ENCODE data around the gene DEPDC7.
"Not testable (repeated sequence)": the region's sequence is repeated elsewhere in the genome, so short reads cannot be mapped to it uniquely, and the experiment has no call there.

Gene DEPDC7

DNA sequence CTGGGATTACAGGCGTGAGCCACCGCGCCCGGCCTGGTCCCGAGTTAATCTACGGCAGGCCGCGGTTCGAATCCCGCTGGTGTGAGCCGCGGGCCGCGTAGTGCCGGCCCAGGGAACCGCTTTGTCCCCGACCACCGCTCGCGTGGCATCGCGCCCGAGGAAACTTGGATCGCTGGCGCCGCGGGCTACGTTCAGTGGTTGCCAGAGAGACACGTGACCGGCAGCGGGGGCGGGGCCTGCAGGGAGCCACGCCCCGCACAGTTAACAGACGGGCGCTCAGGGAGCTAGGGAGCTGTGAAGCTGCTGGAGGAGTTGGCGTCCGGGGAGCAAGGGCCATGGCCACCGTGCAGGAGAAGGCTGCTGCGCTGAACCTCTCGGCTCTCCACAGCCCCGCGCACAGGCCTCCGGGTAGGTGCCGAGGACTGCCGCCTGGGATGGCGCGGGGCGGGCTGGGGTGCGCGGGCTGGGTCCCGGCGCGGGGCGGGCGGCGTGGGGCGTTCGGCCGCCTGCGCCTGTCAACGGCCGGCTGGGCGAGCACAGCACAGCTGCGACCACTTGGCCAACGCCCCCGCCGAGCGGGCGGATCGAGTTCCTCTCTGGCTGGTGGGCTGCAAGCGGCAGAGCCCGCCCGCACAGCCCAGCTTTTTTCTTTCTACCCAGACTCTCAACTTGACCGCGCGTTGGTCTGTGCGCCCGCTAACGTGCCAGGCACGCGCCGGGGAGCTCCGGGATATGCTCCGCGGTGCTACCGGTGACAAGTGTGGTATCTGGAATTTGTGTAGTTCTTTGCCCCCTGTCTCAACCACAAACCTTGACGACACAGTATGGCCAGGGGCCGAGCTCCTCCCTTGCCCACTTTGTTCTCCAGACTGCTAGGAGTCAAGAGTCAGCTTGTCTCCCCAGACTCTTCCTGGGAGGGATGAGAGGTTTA is at the start of gene DEPDC7:
DEPDC7 (plus strand) TSS at position 258 of the 931 bp plus-strand sequence; CDS start at position 336, 78 bp downstream.
- DNase-seq (ENCODE audit: low spot score), result peak; percentile 64

DNA sequence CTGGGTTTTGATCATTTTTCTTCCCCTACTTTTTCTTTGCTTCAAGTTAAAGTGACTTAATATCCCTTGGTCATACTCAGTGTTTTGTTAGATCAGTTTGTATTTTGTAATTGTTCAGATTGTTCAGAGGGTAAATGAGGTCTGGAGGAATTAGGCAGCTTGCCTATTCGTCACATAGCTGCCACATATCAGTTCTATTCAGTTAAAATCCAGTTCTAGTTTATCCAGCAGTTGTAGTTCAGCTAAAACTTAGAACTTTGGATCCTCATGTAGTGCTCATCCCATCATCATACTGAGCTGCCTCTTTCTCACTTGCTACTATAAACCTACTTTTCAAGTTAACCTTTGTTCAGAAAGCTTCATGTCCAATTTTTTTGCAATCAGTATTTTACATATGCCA is 47.1 kb upstream of the DEPDC7 start:
- DNase-seq (ENCODE audit: low spot score), result no peak

- DNase-seq (ENCODE audit: low spot score), result not testable (repeated sequence)
Measured at GRCh38 chr11:32972233-32972632, 43.4 kb upstream of the DEPDC7 start.

- DNase-seq (ENCODE audit: low spot score), result no peak
Measured at GRCh38 chr11:32972781-32973180, 42.9 kb upstream of the DEPDC7 start.

DNA sequence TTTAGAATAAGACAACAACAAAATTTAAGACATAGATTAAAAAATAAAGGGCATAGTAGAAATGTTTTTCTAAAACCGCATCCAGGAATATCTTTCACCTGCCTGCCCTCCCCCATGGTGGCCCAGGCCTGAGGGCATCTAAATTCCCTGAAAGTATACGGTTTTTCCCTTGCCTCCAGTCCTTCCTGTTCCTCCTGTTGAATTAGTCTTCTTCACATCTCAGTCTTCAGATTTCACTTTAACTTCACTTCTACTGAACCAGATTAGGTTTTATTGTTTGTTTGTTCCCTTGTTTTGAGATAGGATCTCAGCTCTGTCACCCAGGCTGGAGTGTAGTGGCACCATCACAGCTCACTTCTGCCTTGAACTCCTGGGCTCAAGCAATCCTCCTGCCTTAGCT is 33.1 kb upstream of the DEPDC7 start:
- no peak for DNase-seq (ENCODE audit: low spot score)

DNA sequence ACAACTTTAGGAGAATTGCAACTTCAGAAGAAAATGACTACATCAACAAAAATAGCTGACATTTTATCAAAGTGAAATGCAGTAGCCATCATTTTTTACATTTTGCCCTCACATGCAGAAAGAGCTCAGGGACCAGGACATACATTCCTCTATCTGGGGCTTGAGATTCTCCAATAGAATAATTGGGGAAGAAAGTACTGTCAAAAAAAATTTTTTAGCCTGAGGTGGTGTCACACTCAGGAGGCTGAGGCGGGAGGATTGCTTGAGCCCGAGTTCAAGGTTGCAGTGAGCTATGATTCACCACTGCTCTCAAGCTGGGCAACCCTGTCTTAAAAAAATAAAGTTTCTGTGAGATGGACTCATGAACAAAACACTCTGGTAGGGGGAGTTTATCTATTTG is 32.2 kb upstream of the DEPDC7 start:
- no peak for DNase-seq (ENCODE audit: low spot score)

GRCh38 chr11:32985600-32985999 is 30.1 kb upstream of the DEPDC7 start:
- no peak for DNase-seq (ENCODE audit: low spot score)

- DNase-seq (ENCODE audit: low spot score), result no peak
Measured at GRCh38 chr11:32987851-32988250, 27.8 kb upstream of the DEPDC7 start.

- no peak for DNase-seq (ENCODE audit: low spot score)
Measured at GRCh38 chr11:32990481-32990880, 25.2 kb upstream of the DEPDC7 start.

GRCh38 chr11:32991427-32991826 is 24.3 kb upstream of the DEPDC7 start:
- no peak for DNase-seq (ENCODE audit: low spot score)

DNA sequence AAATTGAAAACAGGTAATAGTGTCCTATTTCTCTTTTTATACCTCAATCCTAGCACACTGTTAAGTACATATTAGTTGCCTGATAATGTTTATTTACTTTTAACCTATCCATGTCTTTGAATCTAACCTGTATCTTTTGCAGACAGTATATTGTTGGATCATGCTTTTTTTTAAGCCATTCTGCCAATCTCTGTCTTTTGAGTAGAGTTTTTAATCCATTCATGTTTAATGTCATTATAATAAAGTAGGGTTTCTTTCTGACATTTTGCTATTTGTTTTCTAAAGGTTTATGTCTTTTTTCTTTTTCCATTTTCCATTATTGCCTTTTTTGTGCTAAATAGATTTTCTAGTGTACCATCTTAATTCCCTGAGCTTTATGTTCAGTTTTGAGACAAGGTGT is 23.8 kb upstream of the DEPDC7 start:
- DNase-seq (ENCODE audit: low spot score), result no peak

- no peak for DNase-seq (ENCODE audit: low spot score)
Measured at GRCh38 chr11:33000181-33000580, 15.5 kb upstream of the DEPDC7 start.

DNA sequence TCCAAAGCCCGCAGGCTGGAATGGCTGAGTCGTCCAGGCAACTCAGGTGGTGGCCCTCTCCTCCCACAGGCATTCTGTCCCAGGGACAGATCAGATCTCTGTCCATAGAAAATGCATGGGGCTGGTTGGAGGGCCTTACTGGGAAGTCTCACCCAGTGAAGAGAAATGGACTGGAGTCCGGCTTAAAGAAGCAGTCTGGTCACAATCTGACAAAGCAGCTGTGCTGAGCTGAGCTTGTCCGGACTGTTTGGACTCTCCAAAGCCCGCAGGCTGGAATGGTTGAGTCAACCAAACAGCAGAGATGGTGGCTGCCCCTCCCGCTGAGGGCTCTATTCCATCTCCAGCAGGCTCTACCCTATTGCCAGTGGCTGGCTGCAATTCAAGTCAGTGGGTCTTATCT is 14.4 kb upstream of the DEPDC7 start:
- no peak for DNase-seq (ENCODE audit: low spot score)

GRCh38 chr11:33001751-33002542 is 13.7 kb upstream of the DEPDC7 start:
- DNase-seq (ENCODE audit: low spot score), result no peak

- peak; percentile 33 for DNase-seq (ENCODE audit: low spot score)
Measured at GRCh38 chr11:33005175-33005574, 10.5 kb upstream of the DEPDC7 start.

DNA sequence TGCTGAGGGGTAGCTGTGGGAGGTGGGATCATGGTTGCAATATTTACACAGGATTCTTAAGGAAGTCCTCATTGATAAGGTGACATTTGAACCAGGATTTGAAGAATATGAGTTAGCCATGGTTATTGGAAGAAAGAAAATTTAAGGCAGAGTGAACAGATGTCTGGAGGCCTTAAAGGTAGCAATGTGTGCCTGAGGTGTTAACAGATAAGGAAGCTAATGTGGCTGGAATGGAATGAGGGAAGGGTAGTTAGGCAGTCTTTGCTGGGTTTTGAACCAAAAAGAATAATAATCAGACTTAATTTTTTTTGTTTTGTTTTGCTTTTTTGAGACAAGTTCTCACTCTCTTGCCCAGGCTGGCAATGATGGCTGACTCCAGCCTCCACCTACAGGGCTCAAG is 9.7 kb upstream of the DEPDC7 start:
- no peak for DNase-seq (ENCODE audit: low spot score)

- DNase-seq (ENCODE audit: low spot score), result no peak
Measured at GRCh38 chr11:33013755-33014154, 1.9 kb upstream of the DEPDC7 start.

DNA sequence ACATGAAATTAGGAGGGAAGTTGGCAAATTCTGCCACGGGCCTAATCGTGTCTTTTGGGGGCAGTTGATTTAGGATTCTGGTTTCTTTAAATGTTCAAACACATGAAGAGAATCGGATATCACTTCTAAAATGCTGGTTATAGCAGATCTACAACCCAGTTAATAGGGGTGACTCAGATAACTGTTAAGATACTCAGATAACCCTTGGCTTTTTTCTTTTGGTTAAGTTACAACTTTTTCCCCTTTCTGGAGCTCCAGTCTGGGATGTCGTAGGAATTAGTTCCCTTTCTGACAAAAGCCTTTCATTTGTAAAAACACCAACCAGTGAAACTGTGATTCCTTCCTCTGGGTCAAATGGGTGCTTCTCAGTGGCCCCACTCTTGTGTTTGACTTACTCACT is 976 bp downstream of the DEPDC7 start:
- DNase-seq (ENCODE audit: low spot score), result no peak

DNA sequence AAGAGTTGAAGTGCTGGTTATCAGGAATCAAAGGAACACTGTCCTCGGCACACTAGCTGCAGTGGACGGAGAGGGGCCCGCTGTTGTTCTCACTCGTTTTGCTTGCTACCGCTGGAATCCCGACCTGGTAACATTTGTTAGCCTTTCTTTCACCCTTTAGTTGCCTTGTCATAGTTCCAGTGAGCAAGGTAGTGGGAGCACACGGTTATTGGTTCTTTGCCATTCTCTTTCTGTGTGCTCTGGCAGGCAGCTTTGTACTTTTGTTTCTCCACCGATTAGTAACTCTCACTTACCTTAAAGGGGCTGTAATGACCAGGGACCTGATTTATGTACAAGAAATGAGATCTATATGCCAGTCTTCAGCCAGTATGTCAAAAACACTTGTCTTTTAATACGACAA is 1.8 kb downstream of the DEPDC7 start:
- no peak for DNase-seq (ENCODE audit: low spot score)

DNA sequence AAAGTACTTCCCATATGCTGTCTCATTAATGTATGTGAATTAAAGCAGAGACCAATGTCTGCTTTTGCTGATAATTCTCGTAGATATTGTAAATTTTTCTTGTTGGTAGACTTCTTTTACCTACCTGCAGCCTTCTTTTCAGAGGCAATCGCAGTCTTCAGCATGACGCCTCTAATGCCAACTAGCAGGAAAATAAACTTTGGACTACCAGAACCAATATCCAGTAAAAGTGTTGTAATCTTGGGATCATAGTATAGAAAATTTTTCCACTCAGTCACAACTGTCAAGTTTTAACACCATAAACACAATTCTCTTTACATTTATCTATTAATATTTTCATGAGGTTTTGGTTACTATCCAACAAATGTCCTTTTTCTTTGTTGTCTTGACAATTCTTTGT is 2.3 kb downstream of the DEPDC7 start:
- DNase-seq (ENCODE audit: low spot score), result no peak

DNA sequence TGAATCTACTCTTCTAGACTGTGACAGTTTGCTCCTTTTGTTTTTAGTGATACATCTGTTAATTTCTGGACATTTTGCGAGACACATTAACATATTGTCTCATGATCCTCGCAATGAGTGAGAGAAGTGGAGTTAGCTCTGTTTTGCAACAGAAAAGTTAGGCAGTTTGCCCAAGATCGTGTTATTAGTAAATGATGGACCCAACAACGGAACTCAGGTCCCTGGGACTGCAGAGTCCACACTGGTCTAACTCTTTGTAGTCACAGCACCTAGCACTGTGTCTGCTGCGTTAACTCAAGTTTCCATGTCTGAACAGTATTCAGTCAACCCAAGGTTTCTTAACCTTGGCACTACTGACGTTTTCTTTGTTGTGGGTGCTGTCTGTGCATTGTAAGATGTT is 3.2 kb downstream of the DEPDC7 start:
- no peak for DNase-seq (ENCODE audit: low spot score)

DNA sequence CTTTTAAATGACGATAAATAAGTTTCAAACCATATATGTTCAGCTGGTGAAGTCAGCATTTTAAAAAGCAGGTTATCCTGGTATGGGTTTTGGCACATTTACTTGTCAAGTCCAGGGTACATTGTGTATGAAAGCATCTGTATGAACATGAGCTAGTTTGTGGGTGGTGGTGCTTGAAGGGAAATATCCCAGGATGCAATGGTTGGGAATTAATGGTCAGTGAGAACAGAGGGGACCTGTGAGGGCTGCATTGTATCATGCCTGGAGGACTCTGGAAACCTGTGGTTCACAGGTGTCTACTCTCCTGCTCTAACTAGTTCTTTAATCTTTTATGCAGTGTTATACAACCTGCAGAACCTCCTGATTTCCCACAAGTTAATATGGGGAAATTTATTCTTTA is 5.8 kb downstream of the DEPDC7 start:
- no peak for DNase-seq (ENCODE audit: low spot score)

DNA sequence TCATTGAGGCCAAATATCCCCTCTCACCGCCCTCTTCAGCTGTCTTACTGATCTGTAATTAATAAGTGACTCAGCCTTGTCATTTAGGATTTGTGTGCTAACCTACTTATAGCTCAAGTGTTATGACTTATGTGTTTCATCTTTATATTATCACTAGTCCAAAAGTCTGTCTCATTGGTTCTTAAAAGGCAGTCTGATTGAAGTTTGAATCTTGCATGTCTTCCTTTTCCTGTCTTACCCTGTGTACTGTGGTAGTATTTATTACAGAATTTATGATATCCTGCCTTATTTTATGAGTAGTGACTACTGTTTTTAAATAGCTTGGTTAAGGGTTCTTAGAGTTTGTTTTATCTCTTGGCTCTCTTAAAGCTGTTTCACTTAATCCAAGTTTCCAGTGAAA is 6.3 kb downstream of the DEPDC7 start:
- DNase-seq (ENCODE audit: low spot score), result no peak
